IMR-90 (cell line): ENCODE measurements around the gene HOXA3. TPM values are rescaled to one million over a fixed set of nuclear protein-coding genes. Genes with fewer than 3 reads are reported as not detected.

Experiments used
- ATAC-seq: fragments of 200-7000 bp; cut with Tn5 transposase; 2 replicates; pipeline ENCODE4 v1.9.1; 2020; ENCODE audit warnings: low read depth, mild to moderate bottlenecking, moderate library complexity
- BruUV-seq: library from RNA; stranded (reverse); fragments of 400-500 nt; replicated peaks from 2 replicates; lab custom pipeline; 2021; lab: Mats Ljungman, UMichigan
- CTCF ChIA-PET: fragments of 300-600 bp; formaldehyde crosslinking; extraction: SDS; loops from one replicate; lab custom pipeline; 2021; ENCODE audit warnings: antibody characterized with exemption; lab: Yijun Ruan, JAX
- POLR2A ChIA-PET: fragments of 300-600 bp; sonication (Branson Sonifier 250); formaldehyde crosslinking; loops from one replicate; lab custom pipeline; 2022; ENCODE audit warnings: antibody characterized with exemption; ENCODE audit not compliant: unreplicated experiment; lab: Charles Lee
- DNase-seq: peaks from one replicate; pipeline ENCODE4 v3.0.0; 2013
- H2AFZ ChIP-seq: replicated peaks from 2 replicates; pipeline ENCODE3; 2013; ENCODE audit warnings: low read length, mild to moderate bottlenecking; ENCODE audit not compliant: poor library complexity
- H2AK5ac ChIP-seq: 2 replicates; pipeline ENCODE4 v1.6.1; 2013; ENCODE audit warnings: low read depth, low read length, inconsistent platforms
- H2AK9ac ChIP-seq: replicated peaks from 2 replicates; pipeline ENCODE3; 2013; ENCODE audit warnings: mild to moderate bottlenecking, low read depth, low read length, moderate library complexity; ENCODE audit not compliant: poor library complexity
- H2BK120ac ChIP-seq: 2 replicates; pipeline ENCODE4 v1.6.1; 2013; ENCODE audit warnings: low read depth, low read length, inconsistent platforms
- H2BK15ac ChIP-seq: 3 replicates; pipeline ENCODE4 v1.6.1; 2013; ENCODE audit warnings: low read depth, low read length, inconsistent platforms
- H2BK20ac ChIP-seq: 2 replicates; pipeline ENCODE4 v1.6.1; 2013; ENCODE audit warnings: low read depth, mild to moderate bottlenecking, inconsistent platforms, low read length, moderate library complexity
- H2BK5ac ChIP-seq: 2 replicates; pipeline ENCODE4 v1.6.1; 2013; ENCODE audit warnings: mild to moderate bottlenecking, low read depth, low read length, inconsistent platforms; ENCODE audit not compliant: poor library complexity, severe bottlenecking
- H3K14ac ChIP-seq: replicated peaks from 2 replicates; pipeline ENCODE4 v1.6.1; 2013; ENCODE audit warnings: low read depth, low read length, inconsistent platforms
- H3K18ac ChIP-seq: 2 replicates; pipeline ENCODE4 v1.6.1; 2013; ENCODE audit warnings: low read depth, low read length, control low read depth
- H3K23ac ChIP-seq: 2 replicates; pipeline ENCODE4 v1.6.1; 2013; ENCODE audit warnings: low read depth, low read length, inconsistent platforms
- H3K27ac ChIP-seq: 2 replicates; pipeline ENCODE4 v1.5.1; 2013; ENCODE audit warnings: mild to moderate bottlenecking, control low read depth, low read length; ENCODE audit not compliant: insufficient read depth
- H3K27me3 ChIP-seq: 2 replicates; pipeline ENCODE4 v1.6.1; 2013; ENCODE audit warnings: low read length; ENCODE audit not compliant: control insufficient read depth, insufficient read depth
- H3K36me3 ChIP-seq: 2 replicates; pipeline ENCODE4 v1.6.1; 2013; ENCODE audit warnings: low read length, mixed read lengths; ENCODE audit not compliant: control insufficient read depth, insufficient read depth
- H3K4ac ChIP-seq: 2 replicates; pipeline ENCODE4 v1.6.1; 2013; ENCODE audit warnings: low read depth, low read length, inconsistent platforms
- H3K4me1 ChIP-seq: 2 replicates; pipeline ENCODE4 v1.6.1; 2013; ENCODE audit warnings: low read length, mixed read lengths; ENCODE audit not compliant: control insufficient read depth, insufficient read depth
- H3K4me2 ChIP-seq: 2 replicates; pipeline ENCODE4 v1.6.1; 2013; ENCODE audit warnings: low read depth, mild to moderate bottlenecking, control low read depth, low read length, moderate library complexity
- H3K4me3 ChIP-seq: 2 replicates; pipeline ENCODE4 v1.5.1; 2013; ENCODE audit warnings: low read depth, mild to moderate bottlenecking, control low read depth, low read length, moderate library complexity; ENCODE audit not compliant: insufficient read depth
- H3K56ac ChIP-seq: 2 replicates; pipeline ENCODE4 v1.6.1; 2013; ENCODE audit warnings: low read length, inconsistent platforms; ENCODE audit not compliant: insufficient read depth; ENCODE audit errors: extremely low read depth
- H3K79me1 ChIP-seq, 2 experiments: 2 replicates each; pipeline ENCODE4 v1.6.1; 2013; ENCODE audit warnings: low read length in 2 of 2, inconsistent platforms in 1 of 2, low read depth in 1 of 2
- H3K9ac ChIP-seq: 2 replicates; pipeline ENCODE4 v1.6.1; 2013; ENCODE audit warnings: low read depth, low read length, control low read depth
- H3K9me1 ChIP-seq: 2 replicates; pipeline ENCODE4 v1.6.1; 2013; ENCODE audit warnings: low read length, inconsistent platforms; ENCODE audit not compliant: insufficient read depth
- H3K9me3 ChIP-seq: 2 replicates; pipeline ENCODE4 v1.6.1; 2013; ENCODE audit warnings: low read length; ENCODE audit not compliant: control insufficient read depth, insufficient read depth
- H4K20me1 ChIP-seq: 2 replicates; pipeline ENCODE4 v1.6.1; 2013; ENCODE audit warnings: low read length, inconsistent platforms; ENCODE audit not compliant: insufficient read depth
- H4K5ac ChIP-seq: 2 replicates; pipeline ENCODE4 v1.6.1; 2013; ENCODE audit warnings: mild to moderate bottlenecking, low read depth, low read length, control low read depth
- H4K8ac ChIP-seq, 2 experiments: 2 replicates each; pipeline ENCODE4 v1.6.1; 2013; ENCODE audit warnings: low read depth in 2 of 2, low read length in 2 of 2, control low read depth in 1 of 2, inconsistent platforms in 1 of 2
- H4K91ac ChIP-seq: 2 replicates; pipeline ENCODE4 v1.6.1; 2013; ENCODE audit warnings: low read depth, low read length, inconsistent platforms; ENCODE audit not compliant: insufficient read depth
- FOS ChIP-seq: fragments of 150-350 bp; IDR thresholded peaks from 2 replicates; pipeline ENCODE4 v1.6.1; 2016; ENCODE audit warnings: low read depth, low read length
- POLR2A ChIP-seq: IDR thresholded peaks from 2 replicates; pipeline ENCODE4 v1.6.1; 2012; ENCODE audit warnings: mild to moderate bottlenecking, low read depth, low read length
- RAD21 ChIP-seq: IDR thresholded peaks from 2 replicates; pipeline ENCODE4 v1.6.1; 2012; ENCODE audit warnings: low read length, improper control_type of control experiment
- WGBS, 2 experiments: methylation state at CpG; one replicate each; pipeline versions ENCODE4 v1.1.5 to v1.1.7; 2013; ENCODE audit warnings: missing lambda C conversion rate in 2 of 2; ENCODE audit not compliant: insufficient read length in 1 of 2; ENCODE audit errors: extremely low coverage in 2 of 2; 5-methylcytosine and 5-hydroxymethylcytosine counted together
- dilution Hi-C: fragments of 300-500 bp; cut with HindIII; formaldehyde crosslinking; loops from one replicate; pipeline ENCODE4 v1.14.3; 2018; ENCODE audit warnings: low sequenced_read_pairs; ENCODE audit not compliant: unreplicated experiment
- in situ Hi-C: fragments of 300-500 bp; cut with MboI; formaldehyde crosslinking; loops from 3 replicates; pipeline ENCODE4 v1.14.3; 2019; ENCODE audit warnings: low sequenced_read_pairs, inconsistent platforms, mixed read lengths
- intact Hi-C: fragments of 100-400 bp; cut with micrococcal nuclease; formaldehyde crosslinking; loops from 2 replicates; pipeline ENCODE4 v1.10.0; 2022
- polyA plus RNA-seq, 3 experiments: library from polyadenylated mRNA; depleted of rRNA; stranded (reverse); fragments of >200 nt; gene quantifications; 2 replicates each; pipeline ENCODE4 v1.2.3, GENCODE V29; 2012; ENCODE audit warnings: low replicate concordance in 1 of 3
- total RNA-seq: library from RNA; depleted of rRNA; stranded (reverse); fragments of >200 nt; gene quantifications from 2 replicates; pipeline ENCODE4 v1.2.3, GENCODE V29; 2012

The HOXA3 gene
- total and polyA plus RNA-seq, 2 of the 4 experiments (the other 2 are of a cell fraction): 0.90 to 5.4 TPM

GRCh38 chr7:27123477-27124053 is 28.8 kb downstream of the HOXA3 start:
- Histone ChIP-seq H2AK5ac (peak overlapping the region; percentile 62), H3K4me3 (peak overlapping the region; percentile 48), H3K27me3 (no peaks in the 10 kb centered on the region), H3K56ac (peak overlapping the region; percentile 76; the same call in 1 of the 2 replicates), H3K4me2 (peak overlapping the region; percentile 95), H2BK5ac (peak overlapping the region; percentile 88), H4K8ac (peak overlapping the region; percentile 90 to 93), H2BK20ac (peak overlapping the region; percentile 75), H3K4ac (peak overlapping the region; percentile 98), H4K20me1 (0 out of 2 replicates have a peak, but pooled peaks cover 2% of the 10 kb centered on the region), H2BK120ac (peak overlapping the region; percentile 94), H4K91ac (peak overlapping the region; percentile 96), H3K79me1 (peaks cover 6 to 51% of the 10 kb centered on the region in 2 experiments), H3K9me1 (peaks cover 10% of the 10 kb centered on the region), H2AK9ac (peak overlapping the region; percentile 87), H3K9ac (peak overlapping the region; percentile 96), H2AFZ (peak overlapping the region; percentile 73), H4K5ac (peak overlapping the region; percentile 50), H3K14ac (peak overlapping the region; percentile 94), H3K9me3 (no peaks in the 10 kb centered on the region), H3K27ac (peak overlapping the region; percentile 99), H3K18ac (peak overlapping the region; percentile 67), H3K4me1 (peaks cover 35% of the 10 kb centered on the region), H2BK15ac (peak overlapping the region; percentile 64; the same call in 2 of the 3 replicates), H3K23ac (peak overlapping the region; percentile 80), H3K36me3 (no peaks in the 10 kb centered on the region)
- intact Hi-C loops: loop anchor here (2.0 to 5.0 kb wide), 2 partner anchors 25 to 921 kb away; partner anchors contain the start of genes CBX3 and HNRNPA2B1
- ATAC-seq: no peak
- DNase-seq: no peak
- ChIA-PET CTCF (interaction anchor here (1.0 to 1.2 kb wide), 2 partner anchors 18 to 754 kb away, joined by 3 to 5 read pairs; no protein-coding TSS in a partner anchor), POLR2A (interaction anchor here (1.0 kb wide), 1 partner anchor 26 kb away, joined by 3 read pairs; no protein-coding TSS in a partner anchor)
- no TSS peak for BruUV-seq
- in situ Hi-C loops: no loop called here
- dilution Hi-C loops: no loop called here
- WGBS, 2 experiments: 14% methylated on average over 9 of the region's 26 CpGs; no CpG with 5 or more reads in 1 of the 2 experiments
- TF ChIP-seq POLR2A (peak; percentile 63; the same call in 1 of the 2 replicates), RAD21 (no peak), FOS (no peak)
